ENCODE results near the gene TRPM7. TPM values are rescaled to one million over a fixed set of nuclear protein-coding genes. Genes with fewer than 3 reads are reported as not detected.
"Not testable (repeated sequence)": the region's sequence is repeated elsewhere in the genome, so short reads cannot be mapped to it uniquely, and the experiment has no call there.

TRPM7 gene
- total RNA-seq, 4 donors from 2014 or later, result 8.4 to 23.2 (median 12.7) TPM

GRCh38 chr15:50590288-50590687 is 96.3 kb downstream of the TRPM7 start:
- in situ Hi-C loops (cut with MboI; ENCODE audit: low sequenced_read_pairs in 4 of 4), result no loop called here
- intact Hi-C loops (cut with DNase I; ENCODE audit: low total_unique reads), result no loop called here
- no peak for ATAC-seq

GRCh38 chr15:50577492-50577891 is 109.1 kb downstream of the TRPM7 start:
- DNase-seq, result no peak
- intact Hi-C loops (cut with DNase I; ENCODE audit: low total_unique reads), result no loop called here

More at GRCh38 chr15:50590288-50590687, 96.3 kb downstream of the TRPM7 start:
- H3K27me3 ChIP-seq, result no peaks in the 10 kb centered on the region
- no peaks in the 10 kb centered on the region for H3K4me1 ChIP-seq
- H3K36me3 ChIP-seq, result peaks cover 3 to 92% of the 10 kb centered on the region in 2 donors
- no peak overlapping the region for H3K4me3 ChIP-seq
- no peak overlapping the region for H3K27ac ChIP-seq
- DNase-seq, result no peak
- H3K9me3 ChIP-seq, result no peaks in the 10 kb centered on the region
- TF ChIP-seq POLR2A (IDR thresholded peaks at IDR 0.05), result no peak
- no peak for TF ChIP-seq CTCF (IDR thresholded peaks at IDR 0.05 in 4 of 5, conservative IDR thresholded peaks at IDR 0.05 in 1 of 5)

GRCh38 chr15:50576166-50576565 is 110.4 kb downstream of the TRPM7 start:
- no peak overlapping the region for H3K27ac ChIP-seq
- peaks cover 2 to 82% of the 10 kb centered on the region in 2 donors for H3K36me3 ChIP-seq
- no peak overlapping the region for H3K4me3 ChIP-seq
- in situ Hi-C loops (cut with MboI; ENCODE audit: low sequenced_read_pairs in 4 of 4) (no loop called here), intact Hi-C loops (cut with DNase I; ENCODE audit: low total_unique reads) (no loop called here)
- H3K4me1 ChIP-seq, result no peaks in the 10 kb centered on the region
- no peaks in the 10 kb centered on the region for H3K9me3 ChIP-seq
- DNase-seq (no peak), ATAC-seq (no peak)
- no peaks in the 10 kb centered on the region for H3K27me3 ChIP-seq
- no peak for TF ChIP-seq CTCF (IDR thresholded peaks at IDR 0.05 in 4 of 5, conservative IDR thresholded peaks at IDR 0.05 in 1 of 5)
- TF ChIP-seq POLR2A (IDR thresholded peaks at IDR 0.05), result no peak

More at GRCh38 chr15:50577492-50577891, 109.1 kb downstream of the TRPM7 start:
- in situ Hi-C loops (cut with MboI; ENCODE audit: low sequenced_read_pairs in 4 of 4), result no loop called here
- Histone ChIP-seq H3K4me3 (no peak overlapping the region), H3K4me1 (no peaks in the 10 kb centered on the region), H3K27me3 (no peaks in the 10 kb centered on the region), H3K27ac (no peak overlapping the region), H3K36me3 (peaks cover 2 to 86% of the 10 kb centered on the region in 2 donors), H3K9me3 (no peaks in the 10 kb centered on the region)
- no peak for TF ChIP-seq POLR2A (IDR thresholded peaks at IDR 0.05)
- TF ChIP-seq CTCF (IDR thresholded peaks at IDR 0.05 in 4 of 5, conservative IDR thresholded peaks at IDR 0.05 in 1 of 5), result no peak
- ATAC-seq, result no peak

- peaks cover 2 to 86% of the 10 kb centered on the region in 2 donors for H3K36me3 ChIP-seq
- H3K4me3 ChIP-seq; DNase-seq; ATAC-seq; H3K9me3 ChIP-seq; H3K27me3 ChIP-seq; in situ Hi-C loops (cut with MboI; ENCODE audit: low sequenced_read_pairs in 4 of 4); H3K27ac ChIP-seq; H3K4me1 ChIP-seq; intact Hi-C loops (cut with DNase I; ENCODE audit: low total_unique reads): not testable (repeated sequence)
These were observed 112.8 kb downstream of the TRPM7 start for GRCh38 chr15:50573842-50574241.

GRCh38 chr15:50563756-50564155 is 122.8 kb downstream of the TRPM7 start:
- H3K27ac ChIP-seq, result no peak overlapping the region
- H3K4me1 ChIP-seq, result no peaks in the 10 kb centered on the region
- no peak overlapping the region for H3K4me3 ChIP-seq
- in situ Hi-C loops (cut with MboI; ENCODE audit: low sequenced_read_pairs in 4 of 4), result no loop called here
- TF ChIP-seq POLR2A (IDR thresholded peaks at IDR 0.05), result no peak
- no peak for TF ChIP-seq CTCF (IDR thresholded peaks at IDR 0.05 in 4 of 5, conservative IDR thresholded peaks at IDR 0.05 in 1 of 5)
- DNase-seq (no peak), ATAC-seq (no peak)
- no peaks in the 10 kb centered on the region for H3K27me3 ChIP-seq
- H3K9me3 ChIP-seq, result no peaks in the 10 kb centered on the region
- H3K36me3 ChIP-seq, result peaks cover 0 to 51% of the 10 kb centered on the region in 2 donors
- intact Hi-C loops (cut with DNase I; ENCODE audit: low total_unique reads), result loop anchor here (10.0 kb wide), 1 partner anchor 69 kb away; no protein-coding TSS in a partner anchor

Data from gastrocnemius medialis (tissue), 4 donors.